HG02870 (cell line): Measurements from ENCODE around the gene FARS2.

Source experiments
- ATAC-seq: cut with Tn5 transposase; IDR thresholded peaks from one replicate; pipeline ENCODE4 v1.9.1; 2021; ENCODE audit warnings: mild to moderate bottlenecking, moderate library complexity; ENCODE audit not compliant: unreplicated experiment

Gene FARS2

DNA sequence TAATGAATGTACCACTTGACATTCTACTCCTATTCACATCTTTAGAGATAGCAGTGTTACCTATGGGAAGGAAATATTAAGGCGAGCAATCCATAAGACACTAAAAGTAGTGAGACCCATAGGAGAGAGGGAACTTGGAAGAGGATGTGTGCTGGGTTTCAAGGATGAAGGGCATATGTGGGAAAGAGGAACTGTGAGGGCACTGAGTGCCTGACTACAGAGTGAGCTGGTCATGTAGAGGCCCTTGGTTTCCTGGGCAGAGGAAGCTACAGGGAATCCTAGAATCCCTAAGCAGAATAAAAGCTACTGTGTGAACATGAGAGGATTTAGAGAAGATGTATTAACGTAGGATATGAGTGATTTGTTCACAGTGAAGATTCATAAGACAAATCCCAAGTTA, 262.8 kb downstream of the FARS2 start:
- no peak for ATAC-seq

DNA sequence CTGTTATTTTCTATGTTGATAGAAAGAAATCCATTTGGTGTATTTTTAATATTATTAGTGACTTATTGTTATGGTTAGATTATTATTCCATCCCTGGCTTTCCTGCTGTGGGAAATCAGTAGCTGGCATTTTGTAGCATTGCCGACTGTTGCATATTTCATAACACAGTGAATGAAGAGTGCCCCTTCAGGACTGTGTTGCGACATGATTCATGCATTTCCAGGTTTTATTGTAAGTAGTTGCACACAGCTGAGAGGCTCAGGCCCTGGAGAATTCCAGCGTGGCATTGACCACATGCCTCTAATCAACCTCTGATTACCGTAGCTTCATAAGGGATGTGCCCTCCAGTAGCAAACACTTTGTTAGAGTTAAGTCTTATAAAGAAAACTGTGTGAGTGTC, 263.9 kb downstream of the FARS2 start:
- ATAC-seq: no peak

DNA sequence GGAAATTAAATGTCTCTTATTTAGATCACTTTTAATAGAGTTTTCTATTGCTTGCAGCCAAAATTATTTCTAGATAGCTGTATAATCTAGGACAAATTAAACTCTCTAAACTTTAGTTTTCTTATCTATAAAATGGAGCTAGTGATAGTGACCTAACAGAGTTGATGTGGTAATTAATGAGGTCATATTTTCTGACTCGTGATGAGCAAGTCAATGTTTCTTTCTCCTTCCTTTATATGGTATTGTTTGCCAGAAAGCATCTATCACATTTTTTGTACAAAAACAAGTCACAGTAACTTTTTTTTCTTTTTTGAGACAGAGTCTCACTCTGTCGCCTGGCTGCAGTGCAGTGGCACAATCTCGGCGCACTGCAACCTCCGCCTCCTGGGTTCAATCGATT, 267.7 kb downstream of the FARS2 start:
- no peak for ATAC-seq

DNA sequence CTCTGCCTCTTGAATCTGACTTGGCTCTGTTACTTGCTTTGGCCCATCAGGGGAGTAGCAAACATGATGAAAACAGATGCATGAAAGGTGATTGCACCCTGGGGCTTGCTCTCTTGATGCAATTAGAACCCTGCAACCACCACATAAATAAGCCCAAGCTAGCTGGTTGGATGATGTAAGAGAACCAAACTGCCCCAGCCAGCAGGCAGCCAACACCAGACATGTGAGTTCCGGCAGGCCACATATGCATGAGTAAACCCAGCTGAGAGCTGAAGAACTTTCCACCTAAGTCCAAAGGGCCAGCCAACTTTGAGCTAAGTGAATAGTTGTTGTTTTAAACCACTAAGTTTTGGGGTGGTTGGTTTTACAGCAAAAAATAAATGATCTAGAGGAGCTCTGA, 268.4 kb downstream of the FARS2 start:
- no peak for ATAC-seq

DNA sequence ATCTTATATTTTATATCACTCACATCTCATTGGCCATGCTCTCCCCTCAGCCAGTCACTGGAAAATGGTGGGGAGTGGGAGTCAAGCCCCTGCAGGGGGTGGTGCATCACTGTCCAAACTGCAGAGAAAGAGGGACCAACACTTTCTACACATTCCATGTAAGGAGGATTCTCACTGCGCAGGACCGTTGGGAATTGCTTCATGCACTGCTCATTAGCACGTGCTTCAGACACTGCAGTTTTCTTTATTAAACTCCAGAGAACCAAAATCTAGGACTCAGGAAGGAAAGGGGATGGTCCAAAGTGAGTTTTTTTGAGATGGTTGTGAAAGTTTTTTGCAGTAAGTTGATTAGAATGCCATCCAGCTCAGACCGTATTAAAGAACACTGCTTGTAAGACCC, 269.8 kb downstream of the FARS2 start:
- ATAC-seq: no peak

DNA sequence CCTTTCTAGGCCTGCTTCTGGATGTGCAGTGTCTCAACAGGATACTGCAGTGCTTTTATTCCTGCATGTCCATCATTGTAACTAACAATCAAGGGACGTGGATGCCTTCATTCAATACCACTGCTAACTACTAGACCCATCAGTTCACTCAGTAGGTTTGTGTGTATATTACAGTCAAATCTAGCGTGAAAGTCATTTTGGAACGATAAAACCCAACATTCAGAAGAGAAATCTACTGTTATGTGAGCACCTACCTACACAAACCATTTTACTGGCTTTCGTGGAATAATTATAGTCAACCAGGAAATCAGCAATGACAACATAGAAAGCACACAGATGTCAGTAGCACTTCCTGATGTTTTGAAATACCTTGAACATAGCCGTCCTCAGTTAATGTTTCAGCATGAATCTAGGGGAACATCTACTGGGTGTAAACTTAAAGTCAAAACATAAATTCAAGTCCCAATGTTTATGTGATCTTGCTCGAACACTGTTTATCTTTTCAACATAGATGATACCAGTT, 270.6 kb downstream of the FARS2 start:
- no peak for ATAC-seq

DNA sequence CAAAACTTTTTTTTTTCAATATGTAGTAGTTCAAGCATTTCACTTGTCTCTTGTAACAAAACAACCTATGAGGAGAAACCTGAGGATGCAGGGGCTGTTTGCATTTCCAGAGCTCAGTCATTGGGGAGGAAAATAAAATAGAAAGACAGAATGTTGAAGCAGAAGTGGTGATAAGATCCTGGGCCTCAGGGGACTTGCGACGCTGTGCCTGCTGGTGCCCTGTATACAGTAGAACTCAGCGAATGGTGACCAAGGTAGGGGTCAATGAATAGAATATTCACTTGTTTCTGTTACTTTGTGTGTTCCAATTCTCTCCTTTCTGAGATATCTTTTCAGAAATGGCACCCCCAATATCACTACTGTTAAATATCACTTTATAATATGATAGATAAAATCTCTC, 271.6 kb downstream of the FARS2 start:
- ATAC-seq: no peak

DNA sequence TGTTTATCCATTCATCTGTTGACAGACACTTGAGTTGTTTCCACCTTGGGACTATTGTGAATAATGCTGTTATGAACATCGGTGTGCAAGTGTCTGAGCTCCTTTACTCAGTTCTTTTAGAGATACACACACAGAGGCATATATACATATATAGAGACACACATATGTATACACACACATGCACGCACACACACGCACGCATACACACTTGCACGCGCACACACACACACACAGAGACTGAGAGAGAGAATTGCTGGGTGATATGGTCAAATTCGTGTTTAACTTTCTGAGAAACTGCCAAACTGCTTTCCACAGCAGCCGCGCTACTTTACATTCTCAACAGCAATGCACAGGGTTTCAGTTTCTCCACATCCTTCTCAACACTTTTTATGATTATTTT, 273.3 kb downstream of the FARS2 start:
- no peak for ATAC-seq

DNA sequence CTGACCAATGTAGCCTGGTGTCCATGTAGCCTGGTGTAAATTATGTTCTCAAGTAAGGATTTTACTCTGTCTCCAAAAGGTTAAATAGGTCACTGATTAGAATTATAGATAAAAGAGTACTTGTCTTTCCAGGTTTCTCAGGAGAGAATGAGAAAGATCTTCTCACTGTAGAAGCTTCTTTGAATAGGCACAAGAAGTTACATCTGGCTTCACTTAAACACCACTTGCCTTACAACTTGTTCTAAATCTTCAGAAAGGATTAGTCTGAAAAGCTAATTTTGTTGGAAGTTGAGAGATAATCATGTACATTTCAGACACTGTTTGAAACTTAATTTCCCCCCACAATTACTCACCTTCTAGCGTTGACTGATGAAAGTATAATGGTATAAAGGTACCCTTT, 275.3 kb downstream of the FARS2 start:
- no peak for ATAC-seq

DNA sequence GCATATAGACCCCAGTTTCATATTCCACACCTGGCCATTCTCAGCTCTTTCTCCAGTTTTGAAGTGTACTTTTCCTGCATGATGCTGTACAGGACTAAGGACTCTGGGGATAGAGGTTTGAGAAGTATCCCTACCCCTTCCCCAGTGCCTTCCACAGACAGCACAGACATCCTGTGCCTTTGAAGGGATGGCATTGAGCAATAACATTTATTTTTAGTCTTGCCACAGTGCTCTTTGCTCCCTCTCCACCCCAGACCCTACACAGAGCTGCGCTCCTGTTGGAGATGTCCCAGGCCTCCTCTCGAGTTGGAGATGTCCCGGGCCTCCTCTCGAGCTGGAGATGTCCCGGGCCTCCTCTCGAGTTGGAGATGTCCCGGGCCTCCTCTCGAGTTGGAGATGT, 275.8 kb downstream of the FARS2 start:
- ATAC-seq: no peak

DNA sequence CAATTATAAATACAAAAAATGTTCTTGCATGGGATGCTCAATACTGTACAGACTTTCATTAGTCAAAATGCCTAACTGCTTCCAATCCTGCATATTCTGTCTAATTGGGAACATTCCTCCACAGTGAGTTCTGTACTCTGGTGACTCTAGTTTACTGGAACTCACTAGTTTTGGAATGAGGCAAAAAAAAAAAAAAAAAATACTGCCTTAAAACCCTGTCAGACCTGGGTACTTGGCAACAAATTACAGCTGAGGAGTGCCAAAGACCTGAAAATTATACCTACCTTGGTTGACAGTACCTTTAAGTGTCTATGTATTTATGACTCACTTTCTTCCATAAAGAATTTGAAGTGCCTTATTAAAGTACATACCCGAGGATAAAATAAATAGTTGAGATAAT, 276.7 kb downstream of the FARS2 start:
- no peak for ATAC-seq

DNA sequence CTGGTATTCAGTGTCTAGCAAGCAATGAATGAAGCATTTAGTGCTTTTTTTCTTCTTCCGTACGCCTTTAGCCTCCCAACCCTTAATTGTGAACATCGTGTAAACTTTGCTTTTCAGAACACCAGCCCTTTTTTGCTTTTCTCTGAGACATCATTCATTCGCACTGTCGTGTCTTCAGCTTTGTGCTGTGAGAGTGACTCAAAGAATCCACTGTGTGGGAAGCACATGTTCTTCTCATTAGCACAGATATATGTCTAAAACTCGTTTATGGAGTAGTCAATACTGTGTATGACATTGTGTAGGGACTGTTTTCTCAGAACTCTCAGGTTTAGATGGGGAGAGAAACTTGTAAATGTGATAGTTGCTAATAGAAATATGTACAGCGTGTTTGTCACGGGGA, 279.1 kb downstream of the FARS2 start:
- ATAC-seq: no peak

DNA sequence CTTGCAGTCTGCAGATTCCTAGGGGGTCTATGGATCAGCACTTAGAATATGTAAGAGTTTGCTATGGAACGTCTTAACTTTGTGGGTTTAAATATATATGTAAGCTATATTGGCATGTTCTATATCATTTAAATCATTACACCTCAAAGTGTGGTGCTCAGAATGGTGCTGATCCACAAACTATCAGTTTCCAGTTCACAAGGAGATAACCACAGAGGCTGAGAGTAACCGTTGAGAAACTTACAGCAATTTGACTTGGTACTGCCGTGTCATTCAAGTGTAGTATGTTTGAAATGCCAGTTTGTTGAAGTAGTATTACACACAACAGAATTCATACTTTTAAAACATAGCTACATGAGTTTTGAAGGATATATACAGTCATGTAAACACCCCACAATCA, 279.7 kb downstream of the FARS2 start:
- no peak for ATAC-seq

DNA sequence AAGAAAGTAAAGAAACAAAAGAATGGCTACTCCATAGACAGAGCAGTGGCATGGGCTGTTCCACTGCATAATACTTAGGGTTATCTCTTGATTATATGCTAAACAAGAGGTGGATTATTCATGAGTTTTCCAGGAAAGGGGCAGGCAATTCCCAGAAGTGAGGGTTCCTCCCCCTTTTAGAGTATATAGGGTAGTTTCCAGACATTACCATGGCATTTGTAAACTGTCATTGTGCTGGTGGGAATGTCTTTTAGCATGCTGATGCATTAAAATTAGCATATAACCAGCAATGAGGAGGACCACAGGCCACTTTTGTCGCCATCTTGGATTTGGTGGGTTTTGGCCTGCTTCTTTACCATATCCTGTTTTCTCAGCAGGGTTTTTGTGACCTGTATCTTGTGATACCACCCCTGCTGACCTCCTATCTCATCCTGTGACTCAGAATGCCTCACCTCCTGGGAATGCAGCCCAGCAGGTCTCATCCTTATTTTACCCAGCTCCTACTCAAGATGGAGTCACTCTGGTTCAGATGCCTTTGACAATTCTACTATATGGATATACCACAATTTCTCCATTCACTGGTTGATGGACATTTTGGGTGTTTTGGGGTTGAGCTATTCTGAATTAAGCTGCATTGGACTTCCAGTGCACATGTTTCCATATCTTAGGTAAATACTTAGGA, 280.6 kb downstream of the FARS2 start:
- no peak for ATAC-seq

DNA sequence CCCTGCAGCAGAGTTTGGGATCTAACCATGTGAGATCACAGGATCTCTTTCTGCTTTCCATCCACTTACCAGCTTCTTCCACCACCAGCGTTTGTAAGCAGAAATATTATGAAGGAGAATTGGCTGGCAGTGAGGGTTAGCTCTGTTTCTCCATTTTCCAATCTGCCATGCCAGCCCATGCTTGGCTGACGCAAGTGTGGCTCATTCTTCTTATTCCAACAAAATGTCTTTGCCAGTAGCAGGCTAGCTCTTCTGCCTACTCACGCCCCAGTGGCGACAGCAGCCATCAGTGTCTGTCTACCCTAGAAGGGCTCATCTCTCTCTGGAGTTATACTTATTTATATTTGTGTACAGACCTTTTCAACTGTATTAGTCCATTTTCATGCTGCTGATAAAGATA, 286.2 kb downstream of the FARS2 start:
- no peak for ATAC-seq

DNA sequence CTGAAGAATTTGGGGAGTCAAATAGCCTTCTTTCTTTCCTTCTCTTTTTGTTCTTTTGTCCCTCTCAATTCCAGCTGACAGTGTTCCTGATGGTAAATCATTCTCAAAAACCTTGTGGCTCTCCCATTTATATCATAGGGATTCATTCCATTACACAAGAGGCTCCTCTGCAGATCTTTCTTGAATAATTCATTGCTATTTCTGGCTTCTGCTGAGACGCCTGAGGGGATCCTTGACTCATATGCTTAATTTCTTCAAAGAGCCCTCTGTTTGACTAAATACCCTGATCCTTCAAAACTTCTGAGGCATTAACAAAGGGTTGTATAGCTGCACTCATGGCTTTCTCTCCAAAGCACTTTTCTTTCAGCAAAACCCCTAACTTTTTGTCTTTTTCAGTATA, 289.3 kb downstream of the FARS2 start:
- no peak for ATAC-seq

DNA sequence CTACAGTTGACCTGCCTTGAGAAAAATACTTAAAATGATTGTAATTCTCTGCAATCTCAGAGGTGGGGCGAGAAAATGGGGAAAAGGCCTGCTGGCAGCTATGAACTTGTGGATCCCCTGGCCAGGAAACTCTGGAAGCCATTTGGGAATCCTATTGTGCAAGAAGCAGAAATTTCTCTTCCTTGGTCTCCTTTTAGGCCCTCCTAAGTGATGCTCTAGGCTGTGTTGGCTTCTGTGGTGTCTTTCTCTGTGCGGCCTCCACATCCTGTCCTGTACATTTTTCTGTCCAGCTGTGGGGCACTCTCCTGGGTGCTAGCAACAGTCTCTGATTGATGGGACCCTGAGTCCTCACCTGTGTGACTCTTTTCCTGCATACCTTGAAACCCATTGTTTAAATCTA, 290.9 kb downstream of the FARS2 start:
- ATAC-seq: no peak

DNA sequence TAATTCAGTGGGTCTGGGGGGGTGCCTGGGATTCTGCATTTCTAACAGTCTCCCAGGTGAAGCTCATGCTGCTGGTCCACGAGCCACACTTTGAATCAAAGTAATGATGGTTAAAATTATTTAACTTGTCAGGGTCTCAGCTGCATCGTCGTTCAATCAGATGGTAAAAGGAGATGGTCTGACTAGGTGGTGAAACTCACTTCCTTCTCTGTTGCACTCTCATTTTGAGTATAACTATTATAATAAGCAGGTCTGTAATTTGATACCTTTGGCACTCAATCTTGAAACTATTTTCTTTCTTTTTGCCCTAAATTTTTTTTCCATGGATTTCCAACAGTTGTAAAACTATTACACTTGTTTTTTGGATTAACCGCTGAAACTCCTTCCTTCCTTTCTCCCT, 292.5 kb downstream of the FARS2 start:
- ATAC-seq: peak; percentile 87

DNA sequence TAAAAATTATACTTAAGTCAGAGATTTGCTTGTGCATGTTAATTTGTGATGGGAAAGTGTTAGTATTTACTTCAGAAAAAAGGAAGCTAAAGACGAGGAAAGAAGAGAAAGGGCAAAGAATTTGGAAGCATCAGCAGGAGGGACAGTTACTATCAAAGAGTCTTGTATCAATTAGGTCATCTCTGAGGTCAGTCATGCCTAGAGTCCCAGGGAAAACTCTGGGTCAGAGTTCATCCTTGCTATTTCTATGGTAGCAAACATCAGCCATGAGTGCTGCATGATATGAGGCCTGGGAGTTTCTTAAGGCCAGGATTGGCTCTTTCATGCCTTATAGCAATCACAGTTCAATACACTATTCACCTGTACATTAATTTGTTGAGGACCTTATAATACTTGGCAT, 292.9 kb downstream of the FARS2 start:
- no peak for ATAC-seq

DNA sequence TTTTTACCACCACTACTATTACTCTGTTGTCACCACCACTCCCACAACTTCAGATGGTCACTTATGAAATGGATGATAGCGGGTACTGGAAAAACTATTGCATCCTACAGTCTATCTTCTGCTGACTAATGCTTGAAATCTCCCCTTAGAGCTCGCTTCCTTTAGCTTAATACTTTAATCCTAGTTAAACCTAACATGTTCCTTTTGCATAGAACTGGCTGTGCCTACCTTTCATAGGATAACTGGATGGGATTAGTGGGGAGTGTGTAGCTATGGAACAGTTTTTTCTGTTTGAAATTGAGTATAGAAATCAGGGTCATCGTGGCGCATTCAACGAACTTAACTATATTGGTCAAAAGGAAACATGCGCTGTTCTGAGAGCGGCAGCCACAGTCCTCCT, 294.7 kb downstream of the FARS2 start:
- ATAC-seq: no peak

DNA sequence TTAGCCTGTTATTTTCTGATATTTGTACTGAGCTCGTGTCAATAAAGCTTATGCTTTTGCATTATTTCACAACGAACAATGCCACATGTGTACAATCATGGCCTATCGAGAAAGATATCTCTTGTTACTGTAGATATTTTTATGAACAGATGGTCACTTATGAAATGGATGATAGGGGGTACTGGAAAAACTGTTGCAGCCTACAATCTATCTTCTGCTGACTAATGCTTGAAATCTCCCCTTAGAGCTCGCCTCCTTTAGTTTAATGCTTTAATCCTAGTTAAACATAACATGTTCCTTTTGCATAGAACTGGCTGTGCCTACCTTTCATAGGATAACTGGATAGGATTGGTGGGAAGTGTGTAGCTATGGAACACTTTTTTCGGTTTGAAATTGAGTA, 296.2 kb downstream of the FARS2 start:
- no peak for ATAC-seq

DNA sequence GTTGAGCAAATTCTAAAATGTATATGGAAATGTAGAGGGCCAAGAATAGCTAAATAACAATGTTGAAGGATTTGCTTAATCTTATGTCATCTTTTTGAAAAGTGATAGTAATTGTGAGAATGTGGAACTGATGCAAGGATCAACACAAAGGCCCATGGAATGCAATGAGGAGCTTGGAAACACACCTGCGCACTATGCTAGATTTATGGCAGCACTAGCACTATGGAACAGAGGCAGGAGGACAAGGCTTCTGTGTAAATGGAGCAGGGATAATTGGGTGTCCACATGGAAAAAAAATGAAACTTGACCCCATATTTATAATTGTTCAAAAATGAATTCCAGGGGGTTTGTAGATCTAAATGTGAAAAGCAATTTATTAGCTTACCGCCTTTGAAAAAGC, 298.3 kb downstream of the FARS2 start:
- no peak for ATAC-seq

DNA sequence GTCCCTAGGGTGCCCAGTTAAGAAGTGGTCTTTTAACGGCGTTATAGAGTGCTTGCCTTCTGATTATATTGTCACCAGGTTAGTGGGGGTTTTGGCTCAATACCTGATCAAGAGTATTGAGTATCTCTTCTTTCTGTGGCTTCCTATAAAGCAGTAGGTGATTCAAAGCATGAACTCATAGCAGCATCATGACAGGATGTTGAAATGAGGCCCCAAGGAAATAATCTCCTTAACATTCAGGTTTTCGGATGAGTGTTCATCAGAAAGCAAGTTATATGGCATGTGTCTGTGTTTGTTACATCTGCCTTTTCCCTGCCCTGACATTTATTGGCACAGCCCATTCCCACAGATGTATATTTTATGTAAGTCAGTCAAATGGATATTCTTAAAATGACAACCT, 301.0 kb downstream of the FARS2 start:
- no peak for ATAC-seq
